GM21390 (cell line): ENCODE measurements around the gene MYH14.

Experiments used
- ATAC-seq: cut with Tn5 transposase; IDR thresholded peaks from one replicate; pipeline ENCODE4 v1.9.1; 2021; ENCODE audit not compliant: unreplicated experiment

The MYH14 gene

GRCh38 chr19:50192463-50193211 lies 10.8 kb upstream of the MYH14 start:
- ATAC-seq: no peak

GRCh38 chr19:50195224-50195623 lies 8.2 kb upstream of the MYH14 start:
- no peak for ATAC-seq

GRCh38 chr19:50196322-50196932 lies 7.0 kb upstream of the MYH14 start:
- ATAC-seq: no peak

GRCh38 chr19:50197348-50197747 lies 6.1 kb upstream of the MYH14 start:
- ATAC-seq: no peak

GRCh38 chr19:50198431-50199258 lies 4.8 kb upstream of the MYH14 start:
- no peak for ATAC-seq

GRCh38 chr19:50199259-50199555 lies 4.2 kb upstream of the MYH14 start:
- ATAC-seq: no peak

GRCh38 chr19:50202386-50202785 lies 1.0 kb upstream of the MYH14 start:
- ATAC-seq: no peak

GRCh38 chr19:50202962-50203280 lies 501 bp upstream of the MYH14 start:
- no peak for ATAC-seq

GRCh38 chr19:50204081-50204428 lies 633 bp downstream of the MYH14 start:
- no peak for ATAC-seq

- ATAC-seq: no peak
These were observed 1.6 kb downstream of the MYH14 start for GRCh38 chr19:50204811-50205675.

GRCh38 chr19:50205681-50206138 lies 2.3 kb downstream of the MYH14 start:
- ATAC-seq: no peak

- no peak for ATAC-seq
These were observed 2.8 kb downstream of the MYH14 start for GRCh38 chr19:50206191-50206590.

- ATAC-seq: no peak
These were observed 4.3 kb downstream of the MYH14 start for GRCh38 chr19:50207730-50208129.

GRCh38 chr19:50209131-50209530 lies 5.7 kb downstream of the MYH14 start:
- no peak for ATAC-seq

- no peak for ATAC-seq
These were observed 7.0 kb downstream of the MYH14 start for GRCh38 chr19:50210425-50210824.

GRCh38 chr19:50213925-50214324 lies 10.5 kb downstream of the MYH14 start:
- no peak for ATAC-seq

- no peak for ATAC-seq
These were observed 11.5 kb downstream of the MYH14 start for GRCh38 chr19:50214699-50215543.

GRCh38 chr19:50215820-50216219 lies 12.4 kb downstream of the MYH14 start:
- ATAC-seq: no peak

GRCh38 chr19:50221087-50221486 lies 17.7 kb downstream of the MYH14 start:
- no peak for ATAC-seq

- ATAC-seq: no peak
These were observed 19.4 kb downstream of the MYH14 start for GRCh38 chr19:50222691-50223438.
